Activated CD4-positive, alpha-beta T cell treated with anti-CD3 and anti-CD28 coated beads, Interleukin-2, amount 50 U/mL, for 16 hours (primary cell): Measurements from ENCODE around the gene HLCS.

Source experiments
- DNase-seq: peaks from one replicate; pipeline ENCODE4 v3.0.0-alpha.2; 2020

HLCS gene

DNA sequence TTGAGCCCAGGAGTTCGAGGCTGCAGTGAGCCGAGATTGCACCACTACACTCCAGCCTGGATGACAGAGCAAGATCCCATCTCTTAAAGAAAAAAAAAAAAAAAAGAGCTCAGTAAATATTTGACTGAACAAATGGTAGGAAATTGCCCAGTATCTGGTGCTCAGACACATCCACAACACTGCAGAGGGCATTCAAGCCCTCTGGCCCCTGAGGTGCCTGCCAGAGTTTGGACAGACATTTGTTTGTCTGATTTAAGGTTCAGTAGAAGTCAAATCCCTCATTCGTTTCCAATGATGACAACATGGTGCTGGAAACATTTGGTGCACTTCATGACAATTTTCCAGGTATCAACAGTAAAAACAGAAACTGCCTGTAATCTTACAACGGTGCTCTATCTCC is 86.6 kb downstream of the HLCS start:
- DNase-seq, result no peak

DNA sequence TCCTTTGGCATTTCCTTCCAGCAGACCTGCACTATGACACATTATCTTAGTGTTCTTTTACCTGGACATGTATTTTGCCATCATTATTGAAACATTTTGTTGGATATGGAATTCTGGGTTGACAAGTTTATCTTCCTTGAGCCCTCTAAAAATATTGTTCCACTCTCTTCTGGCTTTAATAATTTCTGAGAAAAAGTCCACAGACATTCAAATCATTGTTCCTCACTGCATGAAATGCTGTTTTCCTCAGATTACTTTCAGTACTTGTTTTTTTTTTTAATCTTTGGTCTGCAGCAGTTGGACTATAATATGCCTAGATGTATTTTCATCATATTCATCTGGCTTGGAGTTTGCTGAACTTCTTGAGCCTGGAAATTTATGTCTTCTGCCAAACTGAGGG is 88.7 kb downstream of the HLCS start:
- no peak for DNase-seq

DNA sequence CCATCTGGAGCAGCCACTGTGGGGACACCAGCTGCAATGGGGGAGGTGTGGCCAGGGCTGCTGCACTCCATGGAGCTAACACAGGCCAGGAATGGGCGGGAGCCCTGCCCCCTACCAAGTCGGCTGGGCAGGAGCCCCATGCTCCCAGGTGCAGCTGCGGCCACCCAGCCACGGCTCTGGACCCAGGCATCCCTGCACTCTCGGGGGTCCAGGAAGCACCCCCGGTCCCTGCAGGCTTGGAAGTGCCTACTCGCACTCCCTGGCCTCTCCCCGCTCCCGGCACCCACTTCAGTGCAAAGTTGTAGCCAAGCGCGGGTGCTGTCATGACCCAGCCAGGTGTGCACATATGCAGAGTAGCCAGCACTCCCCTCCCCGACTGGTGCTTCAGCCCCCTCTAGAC is 91.8 kb downstream of the HLCS start:
- DNase-seq, result no peak

DNA sequence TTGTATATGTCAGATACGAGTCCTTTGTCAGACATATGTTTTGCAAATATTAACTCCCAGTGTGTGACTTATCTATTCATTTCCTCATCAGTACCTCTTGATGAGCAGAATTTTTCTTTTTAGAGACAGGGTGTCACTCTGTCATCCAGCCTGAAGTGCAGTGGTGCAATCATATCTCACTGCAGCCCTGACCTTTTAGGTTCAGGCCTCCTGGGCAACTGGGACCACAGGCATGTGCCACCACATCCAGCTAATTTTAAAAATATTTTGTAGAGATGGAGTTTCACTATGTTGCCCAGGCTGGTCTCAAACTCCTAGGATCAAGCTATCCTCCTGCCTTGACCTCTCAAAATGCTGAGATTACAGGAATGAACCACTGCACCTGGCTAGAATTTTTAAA is 93.0 kb downstream of the HLCS start:
- no peak for DNase-seq

DNA sequence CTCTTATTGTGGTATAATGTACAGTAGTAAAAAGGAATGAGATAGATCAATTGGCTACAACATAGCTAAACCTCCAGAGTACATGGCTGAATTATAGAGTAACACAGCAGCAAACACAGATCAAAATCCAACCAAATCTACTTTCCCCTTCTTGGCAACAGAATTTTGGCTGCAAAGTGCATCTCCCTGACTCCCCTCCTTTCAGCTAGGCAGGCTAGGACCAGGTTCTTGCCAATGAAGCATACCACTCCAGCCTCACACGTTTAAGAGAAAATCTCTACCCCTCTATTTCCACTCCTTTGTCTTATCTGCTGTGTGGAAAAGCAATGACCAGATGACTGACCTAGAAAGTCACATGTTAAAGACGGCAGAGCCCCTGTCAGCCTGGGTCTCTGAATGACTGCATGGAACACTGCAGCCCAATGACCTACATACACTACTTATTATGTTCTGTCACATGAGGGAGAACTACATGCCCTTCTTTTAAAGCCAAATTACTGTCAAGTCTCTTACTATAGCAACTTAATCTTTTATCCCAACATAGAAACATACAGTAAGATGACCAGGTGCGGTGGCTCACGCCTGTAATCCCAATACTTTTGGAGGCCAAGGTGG is 99.1 kb downstream of the HLCS start:
- no peak for DNase-seq

DNA sequence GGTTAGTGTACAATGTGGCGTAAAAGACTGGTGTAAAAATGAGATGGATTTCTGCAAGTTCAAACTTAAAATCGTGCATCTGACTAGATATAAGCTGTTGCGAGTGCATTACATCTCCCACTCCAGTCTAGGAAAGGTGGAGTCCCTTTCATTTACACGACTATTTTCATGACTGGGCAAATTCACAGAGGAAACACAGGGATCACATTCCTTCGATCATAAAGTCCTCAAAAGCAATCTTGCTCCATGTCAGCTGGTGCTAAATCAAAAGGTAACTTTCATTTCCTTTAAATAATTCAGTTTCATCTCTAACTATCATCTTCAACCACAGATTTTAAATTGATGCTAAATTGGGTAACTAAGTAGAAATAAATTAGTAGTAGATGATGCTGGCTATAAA is 100.0 kb downstream of the HLCS start:
- no peak for DNase-seq

DNA sequence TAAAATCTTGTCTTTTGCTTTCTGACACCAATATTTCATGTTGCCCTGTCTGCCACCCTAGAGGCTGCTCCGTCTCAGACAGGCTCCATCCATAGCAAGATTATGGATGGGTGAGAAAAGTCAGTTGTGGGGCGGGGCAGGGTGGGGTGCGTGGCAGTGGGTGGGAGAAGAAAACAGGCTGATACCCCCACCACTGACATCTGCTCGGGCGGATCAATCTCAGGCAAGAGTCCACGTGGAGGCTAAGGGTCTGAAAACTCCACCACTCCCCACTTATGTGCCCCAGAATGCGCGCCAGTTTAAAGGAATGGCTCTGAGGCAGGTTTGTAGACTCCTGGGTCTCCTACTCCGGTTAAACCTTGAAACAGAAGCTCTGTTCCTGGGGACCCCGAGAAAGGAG is 101.5 kb downstream of the HLCS start:
- no peak for DNase-seq

DNA sequence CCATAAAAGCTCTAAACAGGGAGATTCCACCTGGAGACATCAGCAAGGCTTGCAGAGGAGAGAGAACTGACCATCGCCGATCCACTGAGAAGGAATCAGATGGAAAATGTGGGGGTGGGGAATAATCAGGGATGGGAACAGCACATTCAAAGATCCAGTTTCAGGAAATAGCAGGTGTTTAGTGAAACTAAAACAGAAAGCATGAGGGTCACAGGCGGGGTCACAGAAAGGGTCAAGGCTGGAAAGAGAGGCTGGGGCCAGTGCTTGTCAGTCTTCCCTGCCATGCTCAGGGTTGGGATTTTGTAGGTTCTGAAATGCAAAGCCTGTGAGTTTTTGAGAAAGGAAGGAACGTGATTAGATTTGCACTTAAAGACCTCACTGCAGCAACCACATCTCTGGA is 103.2 kb downstream of the HLCS start:
- DNase-seq, result no peak

DNA sequence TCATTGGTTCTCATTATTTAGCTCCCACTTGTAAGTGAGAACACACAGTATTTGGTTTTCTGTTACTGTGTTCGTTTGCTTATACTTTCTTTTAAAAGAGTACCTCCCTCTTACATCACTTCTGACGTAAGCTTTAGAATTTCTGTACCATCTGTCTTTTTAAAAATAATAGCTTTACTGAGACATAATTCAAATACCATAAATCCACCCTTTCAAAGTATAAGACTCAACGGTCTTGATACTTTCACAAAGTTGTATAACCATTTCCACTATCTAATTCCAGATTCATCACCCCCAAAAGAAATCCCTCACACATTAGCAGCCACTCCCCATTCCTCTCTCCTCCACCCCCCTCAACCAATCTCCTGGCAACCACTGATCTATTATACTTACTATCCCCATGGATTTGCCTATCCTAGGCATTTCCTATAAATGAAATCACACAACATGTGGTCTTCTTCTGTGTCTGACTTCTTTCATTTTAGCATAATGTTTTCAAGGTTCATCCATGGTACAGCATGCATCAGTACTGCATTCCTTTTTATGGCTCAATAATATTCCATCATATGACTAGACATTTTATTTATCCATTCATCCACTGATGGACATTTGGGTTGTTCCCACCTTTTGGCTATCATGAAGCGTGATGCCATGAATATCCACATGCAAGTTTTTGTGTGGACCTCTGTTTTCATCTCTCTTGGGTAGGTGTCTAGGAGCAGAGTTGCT is 104.7 kb downstream of the HLCS start:
- DNase-seq, result no peak

DNA sequence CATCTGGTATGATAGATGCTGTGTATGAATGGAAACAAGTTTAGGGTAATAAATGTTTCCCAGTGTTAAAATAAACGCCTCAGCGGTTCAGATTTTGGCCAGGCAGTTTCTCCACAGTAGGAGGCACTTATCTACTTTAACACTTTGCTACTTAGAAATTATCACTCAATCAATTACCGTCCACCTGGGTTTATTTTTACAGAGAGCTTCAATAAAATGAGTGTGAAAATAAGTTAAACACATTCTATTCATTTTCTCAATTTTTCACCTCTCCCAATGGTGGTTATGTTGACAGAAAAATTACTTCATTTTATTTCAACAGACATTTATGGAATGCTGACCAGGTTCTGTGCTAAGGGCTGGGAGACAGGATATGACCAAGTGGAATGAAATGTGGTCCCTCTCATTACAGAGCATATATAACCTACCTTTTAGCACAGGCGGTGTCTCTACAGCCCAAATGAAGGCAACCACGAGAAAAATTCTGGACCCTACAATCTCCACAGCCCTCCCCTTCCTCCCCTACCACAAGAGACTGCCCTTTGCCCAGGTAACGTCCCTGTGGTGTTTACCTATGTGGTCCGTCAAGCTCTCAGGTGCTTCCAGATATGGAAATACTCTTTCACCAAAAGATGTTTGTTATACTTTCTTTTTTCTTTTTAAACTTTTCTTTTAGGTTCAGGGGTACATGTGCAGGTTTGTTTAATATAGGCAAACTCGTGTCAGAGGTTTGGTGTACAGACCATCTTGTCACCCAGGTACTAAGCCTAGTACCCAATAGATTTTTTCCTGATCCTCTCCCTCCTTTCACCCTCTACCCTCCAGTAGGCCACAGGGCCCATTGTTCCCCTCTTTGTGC is 105.5 kb downstream of the HLCS start:
- no peak for DNase-seq

DNA sequence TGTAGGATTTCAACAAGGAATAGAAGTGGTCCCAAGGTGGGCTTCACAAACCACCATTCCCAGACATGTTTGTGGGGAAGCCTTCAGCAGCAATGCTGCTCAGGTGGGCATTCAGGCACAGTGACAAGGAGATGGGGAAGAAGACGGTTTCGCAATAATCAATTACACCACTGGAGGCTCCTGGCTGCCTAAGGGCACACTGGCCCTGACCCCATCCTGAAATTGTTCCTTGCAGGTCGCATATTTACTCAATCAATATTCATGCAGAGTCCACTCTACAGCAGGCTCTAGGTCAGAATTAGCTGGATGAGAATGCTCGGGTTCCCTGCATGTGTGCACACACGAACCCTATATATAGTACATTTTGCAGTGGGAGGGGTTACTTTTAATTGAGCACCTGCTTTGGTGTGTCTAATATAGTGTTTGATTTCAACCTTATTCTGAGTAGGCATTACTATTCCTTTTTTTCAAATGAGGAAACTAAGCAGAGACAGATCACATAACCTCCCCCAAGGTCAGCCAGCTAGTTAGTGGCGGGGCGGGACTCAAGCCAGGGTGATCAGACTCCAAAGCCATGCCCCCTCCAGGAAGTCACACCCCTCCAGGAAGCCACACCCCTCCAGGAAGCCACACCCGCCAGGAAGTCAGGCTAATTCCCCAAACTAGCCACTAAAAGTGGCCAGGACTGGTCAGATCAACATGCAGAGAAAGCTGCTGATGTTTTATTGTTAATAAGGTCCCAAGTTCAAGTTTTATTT is 106.5 kb downstream of the HLCS start:
- DNase-seq, result peak; percentile 55

DNA sequence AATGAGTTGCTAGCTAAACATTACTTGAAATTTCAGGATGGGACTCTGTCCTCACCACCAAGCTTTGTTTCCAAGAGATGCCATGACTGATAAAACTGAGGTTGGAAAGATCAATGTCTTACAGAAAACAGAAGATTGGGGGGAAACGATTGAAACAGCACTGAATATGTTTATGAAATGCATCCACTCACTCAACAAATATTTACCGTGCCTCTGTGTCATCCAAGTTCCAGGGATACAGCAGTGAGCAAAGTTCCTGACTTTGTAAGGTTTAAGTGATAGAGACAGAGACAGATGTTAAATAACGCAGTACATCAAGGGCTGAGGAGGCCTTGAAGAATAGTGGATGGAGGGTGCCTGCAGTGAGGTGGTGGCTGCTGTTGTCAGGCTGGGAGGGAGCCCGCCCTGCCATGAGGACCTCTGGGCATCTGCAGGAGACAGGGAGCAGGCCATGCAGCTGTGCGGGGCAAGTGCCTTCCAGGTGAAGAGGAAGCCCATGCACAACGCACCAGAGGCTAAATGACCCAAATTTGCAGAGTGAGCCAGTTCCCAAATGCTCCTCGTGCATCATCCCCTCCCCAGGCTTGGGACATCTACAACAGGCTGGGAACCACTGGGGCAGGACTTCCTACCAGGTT is 108.0 kb downstream of the HLCS start:
- no peak for DNase-seq

DNA sequence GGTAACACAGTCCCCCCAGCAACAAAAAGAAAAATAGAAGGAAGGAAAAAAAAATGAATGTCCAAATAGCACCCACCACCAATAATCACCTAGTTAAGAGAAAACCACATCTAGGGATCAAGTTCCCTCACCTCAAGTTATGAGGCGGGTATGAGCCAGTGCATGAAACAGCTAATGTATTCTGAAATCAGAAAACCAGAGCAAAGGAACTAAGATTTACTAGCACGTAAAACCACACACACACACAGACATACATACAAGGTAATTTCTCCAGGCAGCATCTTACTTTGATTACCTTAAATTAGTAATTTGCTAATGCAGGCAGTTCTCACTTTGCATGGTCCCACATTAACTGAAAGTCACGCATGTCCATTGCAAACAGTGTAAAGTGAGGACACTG is 109.8 kb downstream of the HLCS start:
- DNase-seq, result peak; percentile 15

DNA sequence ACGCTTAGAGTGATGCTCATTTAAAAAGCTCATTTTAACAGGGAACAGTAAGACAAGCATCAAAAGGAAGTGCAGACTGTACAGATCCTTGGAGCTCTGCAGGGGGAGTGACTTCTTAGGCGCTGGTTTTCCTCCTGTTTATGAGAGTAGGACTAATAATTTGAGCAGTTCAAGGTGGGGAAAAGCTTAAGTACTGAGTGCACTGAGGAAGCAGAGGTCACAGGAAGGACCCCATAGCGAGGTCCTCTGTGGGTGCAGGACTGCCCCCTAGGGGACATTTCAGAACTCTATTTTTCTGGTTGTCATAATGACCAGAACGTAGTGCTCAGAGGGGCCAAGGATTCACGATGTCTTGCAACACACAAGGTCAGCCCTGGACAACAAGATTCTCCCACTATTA is 112.1 kb downstream of the HLCS start:
- DNase-seq, result peak; percentile 41

DNA sequence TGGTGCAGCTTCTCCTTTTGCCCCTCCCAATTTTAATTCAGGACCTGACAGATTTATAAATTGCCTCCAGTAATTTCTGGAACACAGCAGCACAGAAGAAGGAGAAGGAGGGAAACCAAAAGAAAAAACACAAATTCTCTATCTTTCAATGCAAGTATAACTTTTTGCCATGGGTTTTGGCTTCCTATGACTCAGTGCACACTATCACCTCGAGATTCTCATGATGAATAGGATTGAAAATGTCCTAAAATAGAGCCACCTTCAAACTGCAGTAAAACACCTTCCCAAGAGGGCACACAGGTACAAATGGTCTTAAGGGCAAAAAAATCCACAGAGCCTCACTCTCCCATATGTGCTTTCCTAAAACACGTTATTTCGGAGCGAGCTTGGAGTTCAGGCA is 113.6 kb downstream of the HLCS start:
- DNase-seq, result peak; percentile 42

DNA sequence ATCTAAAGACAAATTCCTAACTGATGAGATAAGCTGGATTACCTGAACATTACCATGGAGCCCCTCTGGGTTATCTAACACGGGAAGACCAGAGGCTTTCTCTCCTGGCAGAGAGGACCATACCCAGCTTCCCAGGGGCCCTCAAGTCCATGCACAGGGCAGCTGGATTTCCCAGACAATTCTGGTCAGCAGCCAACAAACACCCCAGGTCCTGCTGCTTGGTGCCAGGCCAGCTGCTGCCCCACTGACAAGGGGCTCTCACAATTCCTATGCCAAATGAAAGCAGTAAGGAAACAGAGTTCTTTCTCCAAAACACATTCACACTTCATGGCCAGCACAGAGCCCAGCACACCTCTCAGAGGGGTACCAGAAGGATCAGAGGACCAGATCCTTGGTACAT is 114.2 kb downstream of the HLCS start:
- no peak for DNase-seq

DNA sequence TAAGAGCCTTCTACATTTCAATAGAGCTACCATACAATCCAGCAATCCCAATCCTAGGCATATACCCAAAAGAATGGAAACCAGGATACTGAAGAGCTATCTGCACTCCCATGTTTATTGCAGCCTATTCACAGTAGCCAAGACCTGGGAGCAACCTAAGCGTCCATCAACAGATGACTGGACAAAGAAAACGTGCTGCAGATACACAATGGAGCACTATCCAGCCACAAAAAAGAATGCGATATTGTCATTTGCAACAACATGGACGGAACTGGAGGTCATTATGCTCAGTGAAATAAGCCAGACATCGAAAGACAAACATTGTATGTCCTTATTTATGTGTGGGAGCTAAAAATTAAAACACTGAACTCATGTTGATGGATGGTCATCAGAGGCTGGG is 115.3 kb downstream of the HLCS start:
- DNase-seq, result no peak

DNA sequence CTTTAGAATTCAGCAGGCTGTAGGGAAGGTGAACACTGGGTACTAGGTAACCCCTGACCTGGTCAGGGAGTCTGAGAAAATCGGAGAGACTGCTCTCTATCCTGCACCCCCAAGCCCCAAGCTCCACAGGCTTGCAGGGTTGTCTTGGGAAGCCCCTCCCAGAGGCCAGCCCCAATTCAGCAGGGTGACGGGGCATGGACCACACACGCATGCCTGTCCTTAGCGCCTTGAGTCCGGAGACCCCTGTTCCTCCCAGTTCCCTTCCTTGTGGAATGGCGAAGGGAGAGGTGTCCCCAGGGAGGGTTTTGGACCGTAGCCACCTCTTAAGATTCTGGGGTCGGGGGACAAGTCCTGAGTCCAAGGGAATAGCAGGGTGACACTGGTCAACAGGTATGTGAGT is 116.1 kb downstream of the HLCS start:
- no peak for DNase-seq

DNA sequence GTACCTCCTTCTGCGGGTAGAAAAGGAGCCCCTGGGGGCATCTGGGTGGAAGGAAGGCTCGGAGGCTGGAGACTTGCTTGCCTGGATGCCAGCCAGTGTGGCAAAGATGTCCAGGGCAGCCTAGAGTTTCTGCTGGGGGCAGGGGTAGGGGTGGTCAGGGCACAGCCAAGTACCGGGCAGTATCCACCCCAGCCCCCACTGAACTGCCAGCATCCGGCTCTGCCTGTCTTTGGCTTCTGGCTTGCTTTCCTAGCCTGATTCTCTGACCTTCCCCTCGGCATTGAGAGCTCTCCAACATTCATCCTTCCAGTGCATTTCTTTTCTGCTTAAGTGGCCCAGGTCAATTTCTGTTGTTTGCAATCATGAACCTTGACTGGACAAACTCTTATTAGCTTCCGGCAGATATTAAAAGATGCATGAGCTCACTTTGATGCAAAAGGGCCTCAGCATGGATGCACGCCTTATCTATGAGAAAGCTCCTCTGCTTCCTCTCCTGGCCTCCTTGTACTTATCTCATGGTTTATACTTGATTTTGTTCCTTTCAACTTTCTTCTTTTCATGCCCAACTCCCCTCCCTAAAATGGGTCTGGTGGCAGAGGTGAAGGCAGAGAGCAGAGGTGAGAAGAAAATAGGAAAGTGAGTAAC is 116.9 kb downstream of the HLCS start:
- DNase-seq, result no peak

DNA sequence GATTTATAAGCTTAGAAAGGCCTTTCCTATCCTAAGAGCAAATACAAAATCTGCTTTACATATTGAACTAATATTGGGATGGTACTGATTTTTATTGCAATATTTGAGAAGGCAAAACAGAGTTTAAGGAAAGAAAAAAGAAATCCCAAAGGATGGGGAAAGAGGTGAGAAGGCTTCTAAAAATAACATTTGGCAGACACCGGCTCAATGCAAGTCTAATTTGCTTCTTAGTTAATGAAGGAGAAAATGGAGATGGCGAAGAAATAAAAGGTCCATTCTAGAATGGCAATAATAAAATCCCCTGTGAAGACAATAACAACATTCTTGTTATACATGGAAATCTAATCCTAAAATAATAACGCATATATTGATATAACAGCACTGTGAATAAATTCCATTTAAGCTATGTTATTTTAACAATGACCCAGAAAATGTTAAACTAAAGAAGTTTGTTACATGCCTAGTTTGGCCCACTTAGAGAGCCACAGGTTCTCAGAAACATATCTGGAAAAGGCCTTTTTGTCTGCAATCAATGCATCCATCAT is 117.7 kb downstream of the HLCS start:
- DNase-seq, result no peak

DNA sequence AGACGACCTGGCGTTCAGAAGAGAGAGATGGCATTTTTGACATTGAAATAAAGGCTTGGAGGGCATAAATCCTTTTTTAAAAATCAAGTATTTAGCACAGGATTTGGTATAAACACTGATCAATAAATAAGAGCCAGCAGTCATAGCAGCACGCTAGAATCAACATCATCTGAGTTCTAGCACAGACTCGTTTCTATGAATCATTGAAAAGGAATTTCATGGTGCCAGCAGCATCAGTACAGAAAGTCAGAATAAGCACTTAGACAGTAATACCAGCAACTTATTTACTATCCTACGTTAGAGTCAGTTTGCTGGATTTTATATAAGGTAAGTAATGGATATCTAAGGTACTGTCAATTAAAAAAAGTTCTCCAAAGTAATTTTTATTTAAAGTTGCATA is 119.3 kb downstream of the HLCS start:
- DNase-seq, result no peak

DNA sequence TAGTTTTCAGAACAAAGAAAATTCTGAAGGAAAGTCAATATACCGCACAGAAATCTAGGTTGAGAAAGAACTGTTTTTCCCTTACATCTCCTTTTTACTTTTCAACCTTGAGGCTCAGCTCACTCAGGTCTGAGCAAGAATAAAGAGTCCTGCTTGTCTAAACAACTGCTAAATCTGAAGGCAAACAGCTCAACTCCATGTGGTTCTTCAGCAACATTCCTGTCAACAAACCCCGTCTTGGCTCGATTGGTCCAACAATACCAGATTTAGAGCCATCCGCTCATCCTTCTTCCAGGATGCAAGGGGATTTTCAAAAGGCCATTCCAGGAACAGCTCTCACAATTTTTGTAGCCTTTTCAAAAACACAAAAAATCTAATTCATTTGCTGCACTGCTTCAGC is 119.8 kb downstream of the HLCS start:
- no peak for DNase-seq
